Lower leg skin (tissue), 3 donors: ENCODE data around the gene KLRC4.

Source experiments
- CTCF ChIP-seq, 3 donors: fragments of 450-650 bp; IDR thresholded peaks; one replicate each; pipeline ENCODE4 v1.5.1; 2016; ENCODE audit warnings: antibody characterized with exemption in 3 of 3, mild to moderate bottlenecking in 3 of 3, moderate library complexity in 2 of 3
- POLR2A ChIP-seq, 2 donors: fragments of 450-650 bp; IDR thresholded peaks; one replicate each; pipeline ENCODE4 v1.6.1; 2016 to 2017; ENCODE audit warnings: antibody characterized with exemption in 2 of 2, mild to moderate bottlenecking in 1 of 2, moderate library complexity in 1 of 2

- TF ChIP-seq CTCF (IDR thresholded peaks at IDR 0.05) (no peak), POLR2A (IDR thresholded peaks at IDR 0.05) (no peak)
Observed at GRCh38 chr12:10385166-10385613, 24.4 kb downstream of the KLRC4 start.
